HCT116 (cell line): ENCODE data around the gene GAD1. TPM values are rescaled to one million over a fixed set of nuclear protein-coding genes. Genes with fewer than 3 reads are reported as not detected.

Experiments
- ATAC-seq: fragments of 200-7000 bp; cut with Tn5 transposase; 2 replicates; pipeline ENCODE4 v1.9.1; 2020; ENCODE audit warnings: mild to moderate bottlenecking, moderate library complexity
- BruUV-seq: library from RNA; stranded (reverse); fragments of 400-500 nt; replicated peaks from 2 replicates; lab custom pipeline; 2021; lab: Mats Ljungman, UMichigan
- CTCF ChIA-PET: fragments of 300-600 bp; sonication (Branson Sonifier 250); formaldehyde crosslinking; loops from one replicate; lab custom pipeline; 2021; ENCODE audit warnings: antibody characterized with exemption; lab: Charles Lee
- POLR2A ChIA-PET: fragments of 300-600, 350-600 bp; sonication (Branson Sonifier 250); formaldehyde crosslinking; loops from one replicate; lab custom pipeline; 2021; ENCODE audit warnings: antibody characterized with exemption; lab: Charles Lee
- RAD21 ChIA-PET, 2 experiments: fragments of 300-600 bp; sonication (Branson Sonifier 250); formaldehyde crosslinking; loops; one replicate each; lab custom pipeline; 2023; ENCODE audit warnings: low total read pairs in 2 of 2; ENCODE audit not compliant: uncharacterized antibody in 2 of 2, unreplicated experiment in 2 of 2, low non-redundant PET in 1 of 2; lab: Charles Lee
- DNase-seq: peaks from one replicate; pipeline ENCODE4 v3.0.0-alpha.2; 2010; ENCODE audit warnings: low read depth, low spot score
- H2AFZ ChIP-seq: fragments of 200-600 bp; shearing (Covaris generic), sonication (generic); 2 replicates; pipeline ENCODE4 v1.6.1; 2017; ENCODE audit warnings: low read depth, mixed run types, mixed read lengths, antibody characterized with exemption, low read length; ENCODE audit not compliant: poor library complexity, severe bottlenecking
- H3K27ac ChIP-seq: 2 replicates; pipeline ENCODE4 v1.5.1; 2012; ENCODE audit warnings: low read depth, low read length
- H3K27me3 ChIP-seq: fragments of 200-600 bp; sonication (generic); 2 replicates; pipeline ENCODE4 v1.6.1; 2016; ENCODE audit warnings: mixed run types, low read length, mixed read lengths; ENCODE audit not compliant: insufficient read depth
- H3K36me3 ChIP-seq, 2 experiments: fragments of 200-500 bp in 1 of 2; fragments of 200-600 bp in 1 of 2; sonication (Bioruptor generic) in 1 of 2; sonication (generic) in 1 of 2; 2 replicates each; pipeline versions ENCODE4 v1.5.1 to v1.6.1; 2014 to 2016; ENCODE audit warnings: low read length in 2 of 2, inconsistent platforms in 1 of 2, mixed read lengths in 1 of 2, mixed run types in 1 of 2; ENCODE audit not compliant: insufficient read depth in 2 of 2, control insufficient read depth in 1 of 2
- H3K4me1 ChIP-seq, 2 experiments: fragments of 200-600 bp in 1 of 2; sonication (generic) in 1 of 2; 2 replicates each; pipeline versions ENCODE4 v1.5.1 to v1.6.1; 2012 to 2017; ENCODE audit warnings: low read length in 2 of 2, inconsistent platforms in 1 of 2, mild to moderate bottlenecking in 1 of 2, mixed read lengths in 1 of 2, mixed run types in 1 of 2, moderate library complexity in 1 of 2; ENCODE audit not compliant: insufficient read depth in 2 of 2, control insufficient read depth in 1 of 2
- H3K4me2 ChIP-seq: fragments of 200-600 bp; sonication (generic); 2 replicates; pipeline ENCODE4 v1.6.1; 2017; ENCODE audit warnings: mixed run types, low read length, mixed read lengths
- H3K4me3 ChIP-seq, 2 experiments: fragments of 200-600 bp in 1 of 2; sonication (generic) in 1 of 2; replicated peaks in 1 of 2; 2 replicates each; pipeline ENCODE4 v1.5.1; 2011 to 2016; ENCODE audit warnings: low read length in 2 of 2, control low read depth in 1 of 2, low read depth in 1 of 2, mild to moderate bottlenecking in 1 of 2, mixed read lengths in 1 of 2, mixed run types in 1 of 2
- H3K79me2 ChIP-seq: fragments of 200-600 bp; sonication (generic); 2 replicates; pipeline ENCODE4 v1.6.1; 2017; ENCODE audit warnings: mild to moderate bottlenecking, mixed run types, low read length, moderate library complexity, mixed read lengths; ENCODE audit not compliant: insufficient read depth
- H3K9ac ChIP-seq: fragments of 200-600 bp; sonication (generic); 2 replicates; pipeline ENCODE4 v1.6.1; 2016; ENCODE audit warnings: low read length, mixed read lengths
- H3K9me2 ChIP-seq: fragments of 200-600 bp; sonication (generic), shearing (Covaris generic); 2 replicates; pipeline ENCODE4 v1.6.1; 2017; ENCODE audit warnings: mixed run types, mild to moderate bottlenecking, moderate library complexity; ENCODE audit not compliant: insufficient read depth
- H3K9me3 ChIP-seq, 2 experiments: fragments of 200-500 bp in 1 of 2; fragments of 200-600 bp in 1 of 2; sonication (Bioruptor generic) in 1 of 2; sonication (generic) in 1 of 2; 2 replicates each; pipeline ENCODE4 v1.6.1; 2014 to 2017; ENCODE audit warnings: low read length in 2 of 2, mixed read lengths in 2 of 2, inconsistent platforms in 1 of 2, low read depth in 1 of 2, mild to moderate bottlenecking in 1 of 2, mixed run types in 1 of 2, moderate library complexity in 1 of 2; ENCODE audit not compliant: control insufficient read depth in 1 of 2, insufficient read depth in 1 of 2
- H4K20me1 ChIP-seq: fragments of 200-600 bp; sonication (generic), shearing (Covaris generic); 2 replicates; pipeline ENCODE4 v1.6.1; 2017; ENCODE audit warnings: mixed run types, mild to moderate bottlenecking, moderate library complexity; ENCODE audit not compliant: insufficient read depth
- CBX3 ChIP-seq: IDR thresholded peaks from 2 replicates; pipeline ENCODE4 v1.6.1; 2012; ENCODE audit warnings: low read depth
- EGR1 ChIP-seq: IDR thresholded peaks from 2 replicates; pipeline ENCODE4 v1.6.1; 2012; ENCODE audit warnings: low read depth
- EZH2phosphoT487 ChIP-seq: fragments of 200-600 bp; IDR thresholded peaks from 2 replicates; pipeline ENCODE4 v1.6.1; 2018; ENCODE audit warnings: antibody characterized with exemption, borderline replicate concordance
- FOSL1 ChIP-seq: IDR thresholded peaks from 2 replicates; pipeline ENCODE4 v1.6.1; 2012; ENCODE audit warnings: low read depth
- JUND ChIP-seq: IDR thresholded peaks from 2 replicates; pipeline ENCODE4 v1.6.1; 2012
- POLR2A ChIP-seq: IDR thresholded peaks from 2 replicates; pipeline ENCODE4 v1.7.0; 2011; ENCODE audit warnings: borderline replicate concordance; ENCODE audit not compliant: insufficient read depth, insufficient read length; ENCODE audit errors: extremely low read depth
- POLR2AphosphoS5 ChIP-seq: IDR thresholded peaks from 2 replicates; pipeline ENCODE4 v1.6.1; 2011; ENCODE audit warnings: mild to moderate bottlenecking, low read depth, low read length, moderate library complexity
- RAD21 ChIP-seq: IDR thresholded peaks from 2 replicates; pipeline ENCODE4 v1.6.1; 2012; ENCODE audit warnings: low read depth, mild to moderate bottlenecking
- SP1 ChIP-seq: IDR thresholded peaks from 2 replicates; pipeline ENCODE4 v1.6.1; 2012; ENCODE audit warnings: low read depth
- SRF ChIP-seq: IDR thresholded peaks from 2 replicates; pipeline ENCODE4 v1.6.1; 2012; ENCODE audit warnings: low read depth
- TCF7L2 ChIP-seq: IDR thresholded peaks from 2 replicates; pipeline ENCODE4 v1.7.0; 2011; ENCODE audit warnings: borderline replicate concordance, inconsistent platforms; ENCODE audit not compliant: insufficient read depth, insufficient read length; ENCODE audit errors: extremely low read depth
- YY1 ChIP-seq: IDR thresholded peaks from 2 replicates; pipeline ENCODE4 v1.6.1; 2011; ENCODE audit warnings: low read length, low read depth, moderate library complexity, mild to moderate bottlenecking; ENCODE audit not compliant: insufficient replicate concordance; ENCODE audit errors: extremely low read depth
- ZNF274 ChIP-seq: fragments of 200-500 bp; sonication (Bioruptor generic); IDR thresholded peaks from 2 replicates; pipeline ENCODE4 v1.6.1; 2014; ENCODE audit warnings: mild to moderate bottlenecking, low read depth, low read length, inconsistent platforms
- intact Hi-C: fragments of 100-400 bp; cut with micrococcal nuclease; formaldehyde crosslinking; loops from 2 replicates; pipeline ENCODE4 v1.10.0; 2022
- total RNA-seq: library from RNA; stranded (reverse); gene quantifications from one replicate; pipeline ENCODE4 v1.2.1, GENCODE V29; 2021; ENCODE audit not compliant: unreplicated experiment
- TF ChIP-seq, protein P1 (sequence below): IDR thresholded peaks from 2 replicates; pipeline ENCODE4 v1.6.1; 2011; ENCODE audit warnings: mild to moderate bottlenecking, low read length, moderate library complexity; ENCODE audit not compliant: insufficient replicate concordance; ENCODE audit errors: extremely low read depth

GAD1 gene
- total RNA-seq, 1 experiment from 2014 or later = 11.0 TPM

DNA sequence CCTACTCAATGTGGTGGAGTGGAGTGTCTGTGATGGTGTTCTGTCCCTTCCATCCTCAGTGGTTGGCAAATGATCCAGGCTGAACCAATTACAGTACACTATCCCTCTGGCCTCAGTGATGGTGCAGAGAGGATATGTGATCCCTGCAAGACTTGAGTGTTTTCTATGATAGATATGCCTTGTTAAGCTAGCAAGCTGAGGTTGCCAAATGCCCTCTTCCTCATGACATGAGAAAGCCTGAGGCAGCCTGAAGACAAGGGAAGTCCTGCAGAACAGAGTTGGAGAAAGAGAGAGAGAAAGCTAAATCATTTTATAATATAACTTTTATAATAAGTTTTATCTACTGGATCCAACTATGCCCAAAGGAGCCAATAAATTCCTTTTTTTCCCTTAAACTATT is 70.8 kb downstream of the GAD1 start:
- Histone ChIP-seq H3K9ac (no peak overlapping the region), H3K36me3 (no peaks in the 10 kb centered on the region), H3K79me2 (no peaks in the 10 kb centered on the region), H3K9me3 (no peaks in the 10 kb centered on the region), H3K27me3 (no peaks in the 10 kb centered on the region), H3K4me3 (no peak overlapping the region), H3K9me2 (no peaks in the 10 kb centered on the region), H2AFZ (no peak overlapping the region), H4K20me1 (no peaks in the 10 kb centered on the region), H3K27ac (no peak overlapping the region), H3K4me2 (no peak overlapping the region), H3K4me1 (no peaks in the 10 kb centered on the region)
- RAD21 ChIA-PET = no interaction called here
- no peak for DNase-seq
- CTCF ChIA-PET = interaction anchor here (1.3 kb wide), 1 partner anchor 15 kb away, joined by 5 read pairs; no protein-coding TSS in a partner anchor
- BruUV-seq = no TSS peak
- TF ChIP-seq SP1 = no peak
- TF ChIP-seq SRF = no peak
- TF ChIP-seq YY1 = no peak
- TF ChIP-seq TCF7L2 = no peak
- no peak for TF ChIP-seq EZH2phosphoT487
- no peak for TF ChIP-seq EGR1
- TF ChIP-seq JUND = no peak
- TF ChIP-seq RAD21 = no peak
- TF ChIP-seq FOSL1 = no peak
- TF ChIP-seq ZNF274 = no peak
- no peak for TF ChIP-seq CBX3
- no peak for TF ChIP-seq POLR2A
- TF ChIP-seq, protein P1, sequence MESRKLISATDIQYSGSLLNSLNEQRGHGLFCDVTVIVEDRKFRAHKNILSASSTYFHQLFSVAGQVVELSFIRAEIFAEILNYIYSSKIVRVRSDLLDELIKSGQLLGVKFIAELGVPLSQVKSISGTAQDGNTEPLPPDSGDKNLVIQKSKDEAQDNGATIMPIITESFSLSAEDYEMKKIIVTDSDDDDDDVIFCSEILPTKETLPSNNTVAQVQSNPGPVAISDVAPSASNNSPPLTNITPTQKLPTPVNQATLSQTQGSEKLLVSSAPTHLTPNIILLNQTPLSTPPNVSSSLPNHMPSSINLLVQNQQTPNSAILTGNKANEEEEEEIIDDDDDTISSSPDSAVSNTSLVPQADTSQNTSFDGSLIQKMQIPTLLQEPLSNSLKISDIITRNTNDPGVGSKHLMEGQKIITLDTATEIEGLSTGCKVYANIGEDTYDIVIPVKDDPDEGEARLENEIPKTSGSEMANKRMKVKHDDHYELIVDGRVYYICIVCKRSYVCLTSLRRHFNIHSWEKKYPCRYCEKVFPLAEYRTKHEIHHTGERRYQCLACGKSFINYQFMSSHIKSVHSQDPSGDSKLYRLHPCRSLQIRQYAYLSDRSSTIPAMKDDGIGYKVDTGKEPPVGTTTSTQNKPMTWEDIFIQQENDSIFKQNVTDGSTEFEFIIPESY = no peak
- no peak for TF ChIP-seq POLR2AphosphoS5
- ATAC-seq = no peak
- POLR2A ChIA-PET = no interaction called here
- intact Hi-C loops = no loop called here
